Endothelial cell of umbilical vein (primary cell): ENCODE measurements around the gene FBXO22.

Experiments used
- EZH2 ChIP-seq: IDR thresholded peaks from 2 replicates; pipeline ENCODE4 v1.6.1; 2012; ENCODE audit warnings: borderline replicate concordance, low read depth, mild to moderate bottlenecking, moderate library complexity, low read length, inconsistent platforms; ENCODE audit not compliant: severe bottlenecking
- GATA2 ChIP-seq: IDR thresholded peaks from 2 replicates; pipeline ENCODE4 v1.7.0; 2011; ENCODE audit warnings: low read depth, mild to moderate bottlenecking, moderate library complexity, mixed read lengths, low read length; ENCODE audit not compliant: insufficient read length, insufficient read depth
- MYC ChIP-seq: IDR thresholded peaks from one replicate; pipeline ENCODE4 v1.6.1; 2011; ENCODE audit warnings: mild to moderate bottlenecking, low read depth, low read length
- POLR2AphosphoS5 ChIP-seq: IDR thresholded peaks from 2 replicates; pipeline ENCODE4 v1.6.1; 2012; ENCODE audit warnings: low read depth, mild to moderate bottlenecking, control low read depth, low read length, moderate library complexity; ENCODE audit not compliant: insufficient read depth
- TF ChIP-seq, protein P1 (sequence below), 2 donors: IDR thresholded peaks; 1 replicate in 1 of 2; 2 replicates in 1 of 2; pipeline ENCODE4 v1.5.1; 2011; ENCODE audit warnings: low read length in 2 of 2, mild to moderate bottlenecking in 2 of 2, moderate library complexity in 2 of 2, control low read depth in 1 of 2, inconsistent platforms in 1 of 2, low read depth in 1 of 2; ENCODE audit not compliant: insufficient read depth in 1 of 2; ENCODE audit errors: extremely low read depth in 1 of 2
- TF ChIP-seq, protein P2 (sequence below): IDR thresholded peaks from 2 replicates; pipeline ENCODE4 v1.6.1; 2011; ENCODE audit not compliant: insufficient read depth, insufficient read length

DNA sequence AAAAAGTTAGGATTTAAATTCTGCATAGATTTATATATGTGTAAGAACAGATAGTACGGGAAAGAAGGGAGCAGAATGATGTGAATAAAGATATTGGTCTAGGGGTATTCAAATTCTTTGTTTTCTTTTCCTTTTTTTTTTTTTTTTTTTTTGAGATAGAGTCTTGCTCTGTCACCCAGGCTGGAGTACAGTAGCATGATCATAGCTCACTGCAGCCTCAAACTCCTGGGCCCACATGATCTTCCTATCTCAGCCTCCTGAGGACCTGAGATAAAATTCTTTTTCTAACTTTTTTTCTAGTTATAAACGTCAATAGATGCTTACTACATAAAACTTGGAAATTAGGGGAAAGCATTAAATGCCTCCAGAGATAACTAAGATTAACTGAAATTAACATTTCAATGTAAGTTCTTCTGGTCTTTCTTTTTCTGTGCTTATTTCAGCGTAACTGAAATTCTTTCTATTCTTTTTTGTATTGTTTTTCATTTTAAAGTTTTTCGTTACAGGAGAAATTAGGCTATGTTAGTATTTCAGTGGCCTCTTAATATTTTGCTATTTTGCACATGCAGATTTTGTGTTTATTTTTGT is 31.2 kb upstream of the FBXO22 start:
- TF ChIP-seq, protein P1, sequence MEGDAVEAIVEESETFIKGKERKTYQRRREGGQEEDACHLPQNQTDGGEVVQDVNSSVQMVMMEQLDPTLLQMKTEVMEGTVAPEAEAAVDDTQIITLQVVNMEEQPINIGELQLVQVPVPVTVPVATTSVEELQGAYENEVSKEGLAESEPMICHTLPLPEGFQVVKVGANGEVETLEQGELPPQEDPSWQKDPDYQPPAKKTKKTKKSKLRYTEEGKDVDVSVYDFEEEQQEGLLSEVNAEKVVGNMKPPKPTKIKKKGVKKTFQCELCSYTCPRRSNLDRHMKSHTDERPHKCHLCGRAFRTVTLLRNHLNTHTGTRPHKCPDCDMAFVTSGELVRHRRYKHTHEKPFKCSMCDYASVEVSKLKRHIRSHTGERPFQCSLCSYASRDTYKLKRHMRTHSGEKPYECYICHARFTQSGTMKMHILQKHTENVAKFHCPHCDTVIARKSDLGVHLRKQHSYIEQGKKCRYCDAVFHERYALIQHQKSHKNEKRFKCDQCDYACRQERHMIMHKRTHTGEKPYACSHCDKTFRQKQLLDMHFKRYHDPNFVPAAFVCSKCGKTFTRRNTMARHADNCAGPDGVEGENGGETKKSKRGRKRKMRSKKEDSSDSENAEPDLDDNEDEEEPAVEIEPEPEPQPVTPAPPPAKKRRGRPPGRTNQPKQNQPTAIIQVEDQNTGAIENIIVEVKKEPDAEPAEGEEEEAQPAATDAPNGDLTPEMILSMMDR (IDR thresholded peaks at IDR 0.05; ENCODE audit: extremely low read depth in 1 of 2, insufficient read depth in 1 of 2, low read depth in 1 of 2, low read length in 2 of 2), result no peak
- TF ChIP-seq, protein P2, sequence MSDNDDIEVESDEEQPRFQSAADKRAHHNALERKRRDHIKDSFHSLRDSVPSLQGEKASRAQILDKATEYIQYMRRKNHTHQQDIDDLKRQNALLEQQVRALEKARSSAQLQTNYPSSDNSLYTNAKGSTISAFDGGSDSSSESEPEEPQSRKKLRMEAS, result no peak
- TF ChIP-seq GATA2 (no peak), EZH2 (no peak), POLR2AphosphoS5 (no peak), MYC (no peak)
